ENCODE results near the gene PAQR3. TPM values are rescaled to one million over a fixed set of nuclear protein-coding genes. Genes with fewer than 3 reads are reported as not detected.
"Not testable (repeated sequence)": the region's sequence is repeated elsewhere in the genome, so short reads cannot be mapped to it uniquely, and the experiment has no call there.

PAQR3 gene
- total and polyA plus RNA-seq, 4 donors, result 16.6 to 55.7 (median 45.0) TPM

- H3K27ac ChIP-seq (ENCODE audit: low read depth, low read length); H3K9me3 ChIP-seq (ENCODE audit: control insufficient read depth, insufficient read depth, low read length); DNase-seq (ENCODE audit: low read depth in 4 of 6, low spot score in 6 of 6); H3K4me3 ChIP-seq (ENCODE audit: low read depth, low read length); H3K4me1 ChIP-seq (ENCODE audit: control insufficient read depth, insufficient read depth, low read length); H3K27me3 ChIP-seq (ENCODE audit: control insufficient read depth, insufficient read depth, low read length): not testable (repeated sequence)
- 95% methylated on average over 4 of the region's 5 CpGs for WGBS (ENCODE audit: insufficient coverage)
- H3K36me3 ChIP-seq (ENCODE audit: control insufficient read depth, insufficient read depth, low read length), result peaks cover 15% of the 10 kb centered on the region
Observed at GRCh38 chr4:78868712-78869111, 70.5 kb downstream of the PAQR3 start.

DNA sequence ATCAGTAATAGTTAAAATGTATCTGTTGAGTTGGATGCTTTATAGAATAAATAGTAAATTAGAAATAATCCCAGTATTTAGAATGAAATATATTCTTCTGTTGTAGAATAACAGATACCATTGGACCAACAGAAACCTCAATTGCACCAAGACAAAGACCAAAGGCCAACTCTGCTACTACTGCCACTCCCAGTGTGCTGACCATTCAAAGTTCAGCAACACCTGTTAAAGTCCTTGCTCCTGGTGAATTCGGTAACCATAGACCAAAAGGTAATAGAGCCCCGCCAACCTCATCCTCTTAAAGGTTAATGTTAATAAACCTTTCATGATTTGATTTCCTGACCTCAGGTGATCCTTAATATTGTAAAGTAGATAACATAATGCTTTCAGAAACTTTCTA is 73.8 kb downstream of the PAQR3 start:
- Histone ChIP-seq H3K4me3 (ENCODE audit: low read depth, low read length) (no peak overlapping the region), H3K27me3 (ENCODE audit: control insufficient read depth, insufficient read depth, low read length) (no peaks in the 10 kb centered on the region), H3K27ac (ENCODE audit: low read depth, low read length) (no peak overlapping the region), H3K36me3 (ENCODE audit: control insufficient read depth, insufficient read depth, low read length) (peaks cover 8% of the 10 kb centered on the region), H3K9me3 (ENCODE audit: control insufficient read depth, insufficient read depth, low read length) (no peaks in the 10 kb centered on the region), H3K4me1 (ENCODE audit: control insufficient read depth, insufficient read depth, low read length) (no peaks in the 10 kb centered on the region)
- no CpG with 5 or more reads among the region's 2 CpGs for WGBS (ENCODE audit: insufficient coverage)
- DNase-seq (ENCODE audit: low read depth in 4 of 6, low spot score in 6 of 6), result no peak

DNA sequence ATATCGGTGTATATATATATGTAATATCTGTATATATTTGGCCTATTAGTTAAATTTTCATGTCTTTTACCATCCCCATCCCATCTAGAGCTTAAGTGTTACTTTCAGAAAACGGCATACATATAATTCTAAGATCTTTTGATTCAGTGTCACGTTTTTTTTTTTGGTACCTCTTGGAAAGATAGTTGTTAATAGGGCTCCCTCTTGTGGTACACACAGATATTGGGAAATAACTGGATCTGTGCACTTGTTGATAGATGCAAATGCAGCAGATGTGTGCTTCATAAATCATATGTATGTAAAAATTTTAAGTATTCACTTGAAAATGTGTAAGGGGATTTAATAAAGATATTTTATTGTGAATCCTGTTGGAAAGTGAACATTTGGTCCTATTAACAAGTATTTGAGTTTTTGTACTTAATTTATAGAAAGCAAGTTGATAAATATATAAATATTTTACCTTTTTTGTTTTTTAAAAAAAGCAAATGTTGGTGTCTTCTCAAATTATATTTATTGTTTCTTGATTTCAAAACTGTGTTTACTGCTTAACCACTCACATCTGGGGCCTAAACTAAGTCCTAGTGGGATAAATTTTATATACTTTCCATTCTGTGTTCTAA is 74.7 kb downstream of the PAQR3 start:
- H3K9me3 ChIP-seq (ENCODE audit: control insufficient read depth, insufficient read depth, low read length), result no peaks in the 10 kb centered on the region
- DNase-seq (ENCODE audit: low read depth in 4 of 6, low spot score in 6 of 6), result peak; percentile 53 to 95 (median 70)
- H3K4me3 ChIP-seq (ENCODE audit: low read depth, low read length), result no peak overlapping the region
- no CpG with 5 or more reads among the region's 3 CpGs for WGBS (ENCODE audit: insufficient coverage)
- no peaks in the 10 kb centered on the region for H3K4me1 ChIP-seq (ENCODE audit: control insufficient read depth, insufficient read depth, low read length)
- H3K36me3 ChIP-seq (ENCODE audit: control insufficient read depth, insufficient read depth, low read length), result peaks cover 8% of the 10 kb centered on the region
- H3K27ac ChIP-seq (ENCODE audit: low read depth, low read length), result no peak overlapping the region
- H3K27me3 ChIP-seq (ENCODE audit: control insufficient read depth, insufficient read depth, low read length), result no peaks in the 10 kb centered on the region

GRCh38 chr4:78863991-78864390 is 75.2 kb downstream of the PAQR3 start:
- WGBS (ENCODE audit: insufficient coverage), result no CpG with 5 or more reads among the region's 2 CpGs
- no peaks in the 10 kb centered on the region for H3K27me3 ChIP-seq (ENCODE audit: control insufficient read depth, insufficient read depth, low read length)
- no peak overlapping the region for H3K27ac ChIP-seq (ENCODE audit: low read depth, low read length)
- no peaks in the 10 kb centered on the region for H3K9me3 ChIP-seq (ENCODE audit: control insufficient read depth, insufficient read depth, low read length)
- peaks cover 8% of the 10 kb centered on the region for H3K36me3 ChIP-seq (ENCODE audit: control insufficient read depth, insufficient read depth, low read length)
- H3K4me1 ChIP-seq (ENCODE audit: control insufficient read depth, insufficient read depth, low read length), result no peaks in the 10 kb centered on the region
- no peak overlapping the region for H3K4me3 ChIP-seq (ENCODE audit: low read depth, low read length)
- no peak for DNase-seq (ENCODE audit: low read depth in 4 of 6, low spot score in 6 of 6)

- no peaks in the 10 kb centered on the region for H3K9me3 ChIP-seq (ENCODE audit: control insufficient read depth, insufficient read depth, low read length)
- H3K4me1 ChIP-seq (ENCODE audit: control insufficient read depth, insufficient read depth, low read length), result no peaks in the 10 kb centered on the region
- H3K27ac ChIP-seq (ENCODE audit: low read depth, low read length), result no peak overlapping the region
- DNase-seq (ENCODE audit: low read depth in 4 of 6, low spot score in 6 of 6), result no peak
- H3K36me3 ChIP-seq (ENCODE audit: control insufficient read depth, insufficient read depth, low read length), result peaks cover 8% of the 10 kb centered on the region
- H3K27me3 ChIP-seq (ENCODE audit: control insufficient read depth, insufficient read depth, low read length), result no peaks in the 10 kb centered on the region
- 82% methylated on average over 2 of the region's 5 CpGs for WGBS (ENCODE audit: insufficient coverage)
- H3K4me3 ChIP-seq (ENCODE audit: low read depth, low read length), result no peak overlapping the region
Observed at GRCh38 chr4:78863254-78863869, 75.9 kb downstream of the PAQR3 start.

DNA sequence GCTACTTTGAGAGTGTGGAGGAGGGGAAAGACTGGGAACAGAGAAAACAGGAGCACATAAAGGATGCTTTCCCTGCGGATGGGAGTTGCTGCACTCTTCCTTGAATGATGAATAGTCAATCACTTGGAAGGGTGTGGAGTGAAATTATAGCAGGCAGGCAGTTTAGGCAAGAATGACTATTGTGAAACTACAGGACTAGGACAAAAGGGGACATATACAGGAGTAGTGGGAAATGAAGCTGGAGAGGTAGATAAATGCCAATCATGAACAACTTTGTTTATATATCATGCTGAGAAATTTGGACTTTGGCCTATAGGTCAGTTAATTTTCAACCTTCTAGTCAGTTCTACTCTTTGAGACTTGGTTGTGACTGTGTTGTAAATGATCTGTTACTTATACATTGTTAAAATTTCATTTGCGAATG is 76.9 kb downstream of the PAQR3 start:
- peaks cover 5% of the 10 kb centered on the region for H3K36me3 ChIP-seq (ENCODE audit: control insufficient read depth, insufficient read depth, low read length)
- DNase-seq (ENCODE audit: low read depth in 4 of 6, low spot score in 6 of 6), result no peak
- H3K27me3 ChIP-seq (ENCODE audit: control insufficient read depth, insufficient read depth, low read length), result no peaks in the 10 kb centered on the region
- no peak overlapping the region for H3K27ac ChIP-seq (ENCODE audit: low read depth, low read length)
- no peak overlapping the region for H3K4me3 ChIP-seq (ENCODE audit: low read depth, low read length)
- 44% methylated on average over 1 of the region's 2 CpGs for WGBS (ENCODE audit: insufficient coverage)
- H3K4me1 ChIP-seq (ENCODE audit: control insufficient read depth, insufficient read depth, low read length), result no peaks in the 10 kb centered on the region
- H3K9me3 ChIP-seq (ENCODE audit: control insufficient read depth, insufficient read depth, low read length), result no peaks in the 10 kb centered on the region

Small RNA genes lying within 50 kb of the gene (small RNA-seq; reads per million reads assigned to genes)
- not detected for gene RN7SL127P (ENCODE audit: low replicate concordance)

Other genes with a start within 250 kb of the PAQR3 start
- gene BMP2K, start 163.1 kb downstream of the PAQR3 start, total RNA-seq, result 10 to 100 TPM; 54.6 to 95.3 TPM
- 10 to 100 TPM; 19.6 to 26.2 TPM for gene BMP2K, start 163.1 kb downstream of the PAQR3 start, polyA plus RNA-seq (ENCODE audit: insufficient read length in 2 of 2)